Right forelimb (tissue), 1 donor: ENCODE measurements around the gene HRK.
"Not testable (repeated sequence)": the region's sequence is repeated elsewhere in the genome, so short reads cannot be mapped to it uniquely, and the experiment has no call there.

Experiments
- DNase-seq: peaks from one replicate; pipeline ENCODE4 v3.0.0-alpha.2; 2018

Gene HRK

GRCh38 chr12:116818341-116818856, 62.8 kb downstream of the HRK start:
- DNase-seq = no peak

GRCh38 chr12:116814766-116815165, 66.5 kb downstream of the HRK start:
- not testable (repeated sequence) for DNase-seq

GRCh38 chr12:116813271-116814041, 67.8 kb downstream of the HRK start:
- DNase-seq = no peak

- DNase-seq = no peak
These were observed 69.0 kb downstream of the HRK start for GRCh38 chr12:116812238-116812637.

GRCh38 chr12:116808113-116809105, 72.8 kb downstream of the HRK start:
- DNase-seq = no peak

GRCh38 chr12:116807546-116807945, 73.7 kb downstream of the HRK start:
- no peak for DNase-seq

- DNase-seq = no peak
These were observed 74.3 kb downstream of the HRK start for GRCh38 chr12:116806845-116807440.
